ENCODE measurements around the gene RTN4RL1. TPM values are rescaled to one million over a fixed set of nuclear protein-coding genes. Genes with fewer than 3 reads are reported as not detected.

The RTN4RL1 gene
- total and polyA plus RNA-seq, 9 of the 15 experiments (the other 6 are each of a cell fraction or from before 2014, with no cell fraction given): 0.04 to 0.06 (median 0.04) TPM; not detected in 5

DNA sequence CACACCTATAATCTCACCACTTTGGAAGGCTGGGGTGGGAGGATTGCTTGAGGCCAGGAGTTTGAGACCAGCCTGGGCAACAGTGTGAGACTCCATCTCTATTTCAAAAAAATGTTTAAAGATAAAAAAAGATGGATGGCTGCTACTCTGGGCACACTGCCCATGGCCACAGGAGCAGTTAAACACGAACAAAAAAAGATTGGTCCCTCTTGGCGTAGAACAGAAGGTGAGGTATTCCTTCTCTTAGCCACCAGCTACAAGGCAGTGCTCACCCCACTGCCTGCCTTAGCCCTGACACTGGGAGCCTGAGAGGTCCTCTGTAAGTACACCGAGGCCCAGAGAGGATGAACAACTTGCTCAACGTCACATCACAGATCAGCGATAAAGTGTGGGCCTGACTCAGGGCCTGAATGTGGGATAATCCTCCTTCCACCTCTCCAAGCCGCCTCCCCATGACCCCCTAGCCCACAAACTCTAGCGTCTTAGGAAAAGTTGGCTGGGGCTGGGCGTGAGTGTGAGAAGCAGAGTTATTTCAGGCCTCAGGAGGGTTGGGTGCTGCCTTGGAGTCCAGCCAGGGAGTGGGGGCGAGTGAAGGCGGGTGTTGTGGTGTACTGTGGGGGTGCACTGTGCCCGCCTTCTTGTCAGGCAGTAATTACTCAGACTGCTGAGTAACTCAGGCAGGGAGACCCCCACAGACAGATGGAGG is 2.5 kb upstream of the RTN4RL1 start:
- Histone ChIP-seq H2AFZ (ENCODE audit: low read depth, low read length) (peak overlapping the region; percentile 60; the same call in 1 of the 2 replicates), H3K4me1 (replicated peaks in 1 of 2; ENCODE audit: control insufficient read depth in 2 of 2, insufficient read depth in 2 of 2, low read length in 2 of 2) (peaks cover 8 to 49% of the 10 kb centered on the region in 2 experiments; a peak in 4 of 5 replicates), H3K79me2 (ENCODE audit: control insufficient read depth, insufficient read depth, low read length) (peaks cover 16% of the 10 kb centered on the region), H3K36me3 (ENCODE audit: control insufficient read depth, insufficient read depth, low read length) (0 out of 3 replicates have a peak, but pooled peaks cover 5% of the 10 kb centered on the region), H3K27ac (ENCODE audit: extremely low read depth, low read depth, low read length) (no peak overlapping the region), H3K27me3 (ENCODE audit: control insufficient read depth in 2 of 2, insufficient read depth in 2 of 2, low read length in 2 of 2) (peaks cover 0 to 20% of the 10 kb centered on the region in 2 experiments; a peak in 2 of 5 replicates), H3K4me2 (ENCODE audit: insufficient read depth, low read length) (no peak overlapping the region), H3K9me1 (ENCODE audit: control insufficient read depth, insufficient read depth, low read length) (no peaks in the 10 kb centered on the region), H3K9ac (ENCODE audit: insufficient read depth in 1 of 2, low read depth in 2 of 2, low read length in 2 of 2) (peak overlapping the region in 1 of 2 experiments; percentile 22; a peak in 1 of 4 replicates), H4K20me1 (replicated peaks; ENCODE audit: control insufficient read depth, insufficient read depth, low read length) (0 out of 2 replicates have a peak, but pooled peaks cover 2% of the 10 kb centered on the region), H3K9me3 (replicated peaks; ENCODE audit: control insufficient read depth, insufficient read depth, low read depth, low read length) (no peaks in the 10 kb centered on the region), H3K4me3 (no peak overlapping the region)
- ChIA-PET CTCF (ENCODE audit: low intra/inter-chr PET ratio) (no interaction called here), POLR2A (interaction anchor here (0.5 to 0.6 kb wide), 3 partner anchors 11 to 185 kb away, joined by 3 to 4 read pairs (median 3); no protein-coding TSS in a partner anchor)
- DNase-seq (ENCODE audit: extremely low read depth in 1 of 4, low spot score in 3 of 4): peak in 1 of 4 experiments; percentile 47
- no peak for TF ChIP-seq MAFG (tag; conservative IDR thresholded peaks at IDR 0.05)
- no peak for TF ChIP-seq CHD4 (IDR thresholded peaks at IDR 0.05; ENCODE audit: insufficient read depth, insufficient replicate concordance, low read depth, low read length, poor library complexity, severe bottlenecking)
- no peak for TF ChIP-seq GTF2A2 (tag; IDR thresholded peaks at IDR 0.05)
- no peak for TF ChIP-seq MEF2A (IDR thresholded peaks at IDR 0.05; ENCODE audit: control insufficient read depth, low read depth, low read length)
- no peak for TF ChIP-seq CLOCK (CRISPR knock-in tag; IDR thresholded peaks at IDR 0.05; ENCODE audit: borderline replicate concordance)
- TF ChIP-seq ZNF184 (CRISPR knock-in tag; IDR thresholded peaks at IDR 0.05): no peak
- TF ChIP-seq PCBP1 (IDR thresholded peaks at IDR 0.05; ENCODE audit: low read depth, low read length, poor library complexity, severe bottlenecking): no peak
- TF ChIP-seq STAT6 (CRISPR knock-in tag; IDR thresholded peaks at IDR 0.05): no peak
- TF ChIP-seq PHF21A (IDR thresholded peaks at IDR 0.05; ENCODE audit: borderline replicate concordance, low read depth): no peak
- no peak for TF ChIP-seq FOXK1 (CRISPR knock-in tag; IDR thresholded peaks at IDR 0.05; ENCODE audit: borderline replicate concordance)
- TF ChIP-seq CREM (IDR thresholded peaks at IDR 0.05; ENCODE audit: low read depth): peak; percentile 45; the same call in 1 of the 2 replicates
- no peak for TF ChIP-seq BCL6 (CRISPR knock-in tag; IDR thresholded peaks at IDR 0.05)
- peak; percentile 58 for TF ChIP-seq NFIC (IDR thresholded peaks at IDR 0.05)
- no peak for TF ChIP-seq FIP1L1 (IDR thresholded peaks at IDR 0.05; ENCODE audit: low read depth, low read length, poor library complexity, severe bottlenecking)
- TF ChIP-seq EGR1 (conservative IDR thresholded peaks at IDR 0.05): peak; percentile 67
- peak; percentile 29 for FAIRE-seq
- BruUV-seq (replicated peaks): no TSS peak
- no peak for ATAC-seq
- intact Hi-C loops (cut with micrococcal nuclease): no loop called here
- in situ Hi-C loops (cut with MboI): no loop called here
- WGBS (ENCODE audit: insufficient coverage, low coverage, missing lambda C conversion rate): 14% methylated on average over 7 of the region's 11 CpGs
